HEK293T (cell line): ENCODE measurements around the gene XKR3.

ENCODE experiments used
- FOXK2 ChIP-seq: fragments of 450-650 bp; IDR thresholded peaks from 2 replicates; pipeline ENCODE4 v1.6.1; 2016; ENCODE audit warnings: mild to moderate bottlenecking
- SP1 ChIP-seq: fragments of 450-650 bp; IDR thresholded peaks from 2 replicates; pipeline ENCODE4 v1.6.1; 2017
- SUZ12 ChIP-seq: fragments of 450-650 bp; IDR thresholded peaks from 2 replicates; pipeline ENCODE4 v1.6.1; 2016; ENCODE audit warnings: mild to moderate bottlenecking
- TARDBP ChIP-seq: fragments of 450-650 bp; IDR thresholded peaks from 2 replicates; pipeline ENCODE4 v1.6.1; 2016

DNA sequence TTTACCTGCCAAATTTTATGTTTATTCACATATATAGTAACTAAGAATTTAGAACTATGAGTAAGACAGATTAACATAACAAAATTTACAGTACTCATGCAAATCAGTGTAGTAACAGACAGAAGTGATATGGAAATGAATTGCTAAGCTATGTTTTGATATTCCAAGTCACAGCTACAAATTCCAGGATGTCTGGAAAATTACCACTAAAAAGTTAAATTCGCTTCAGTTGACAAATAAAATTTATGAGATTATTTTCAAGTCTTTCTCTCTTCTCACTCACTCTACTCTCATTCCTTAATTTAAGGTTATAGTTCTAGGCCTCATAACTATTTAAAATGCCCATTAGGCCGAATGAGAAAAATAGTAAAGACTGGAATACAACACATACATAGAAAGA is 18.1 kb downstream of the XKR3 start:
- TF ChIP-seq FOXK2 (no peak), SUZ12 (no peak), TARDBP (no peak), SP1 (no peak)
